Lower lobe of right lung (tissue), 2 donors: ENCODE data around the gene TNFRSF19. TPM values are rescaled to one million over a fixed set of nuclear protein-coding genes. Genes with fewer than 3 reads are reported as not detected.
A peak's percentile ranks its signal among the peaks of the same experiment; 100 is the strongest.

ENCODE experiments used
- ATAC-seq, 2 donors: fragments of 200-7000 bp; cut with Tn5 transposase; one replicate each; pipeline ENCODE4 v1.9.1; 2020 to 2022; ENCODE audit warnings: mild to moderate bottlenecking in 2 of 2, moderate library complexity in 2 of 2
- DNase-seq: peaks from one replicate; pipeline ENCODE4 v3.0.0-alpha.2; 2020
- H3K27ac ChIP-seq: fragments of 200-600 bp; one replicate; pipeline ENCODE4 v1.8.0; 2022
- H3K27me3 ChIP-seq: fragments of 200-600 bp; one replicate; pipeline ENCODE4 v1.8.0; 2022; ENCODE audit warnings: low read depth
- H3K36me3 ChIP-seq: fragments of 200-600 bp; one replicate; pipeline ENCODE4 v1.8.0; 2022; ENCODE audit warnings: mild to moderate bottlenecking
- H3K4me1 ChIP-seq: fragments of 200-600 bp; one replicate; pipeline ENCODE4 v1.8.0; 2022
- H3K4me3 ChIP-seq: fragments of 200-600 bp; one replicate; pipeline ENCODE4 v1.8.0; 2022; ENCODE audit warnings: mild to moderate bottlenecking
- H3K9me3 ChIP-seq: fragments of 200-600 bp; one replicate; pipeline ENCODE4 v1.8.0; 2022
- intact Hi-C: fragments of 100-400 bp; cut with DNase I; formaldehyde crosslinking; loops from one replicate; pipeline ENCODE4 v1.11.0; 2022
- total RNA-seq: library from RNA; stranded (reverse); fragmentation: NEBNext Ultra II Directional; extraction: Animal tissue kit (Norgen Biotek cat#: 25700); gene quantifications from one replicate; pipeline ENCODE4 v1.2.1, GENCODE V29; 2021
- TF ChIP-seq, protein P1 (sequence below): fragments of 200-600 bp; IDR thresholded peaks from one replicate; pipeline ENCODE4 v1.8.0; 2022; ENCODE audit warnings: antibody characterized with exemption, mild to moderate bottlenecking
- donor health status: DM: no; HTN: yes; CAD: no; lungs with severe emphysema.

The TNFRSF19 gene
- total RNA-seq, 1 donor from 2014 or later, result 21.1 TPM

DNA sequence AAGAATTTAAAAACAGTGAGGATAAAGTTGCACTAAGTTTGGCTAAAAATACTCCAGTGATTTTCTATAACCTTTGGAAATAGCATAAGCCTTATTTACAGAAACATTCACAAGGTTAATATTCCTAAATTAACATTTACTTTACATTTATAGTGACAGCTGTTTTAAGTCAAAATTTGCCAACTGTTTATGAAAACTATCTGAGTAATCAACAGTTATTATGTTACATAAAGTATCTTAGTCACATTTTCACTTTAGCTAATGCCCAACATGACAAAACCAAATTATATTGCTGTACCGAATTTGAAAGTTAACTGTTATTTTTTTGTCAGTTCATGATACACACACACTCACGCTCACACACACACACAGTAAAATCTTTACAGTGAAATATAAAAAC is 1.2 kb downstream of the TNFRSF19 start:
- H3K27ac ChIP-seq, result peak overlapping the region; percentile 40
- intact Hi-C loops, result no loop called here
- no peaks in the 10 kb centered on the region for H3K9me3 ChIP-seq
- H3K36me3 ChIP-seq, result no peaks in the 10 kb centered on the region
- no peaks in the 10 kb centered on the region for H3K27me3 ChIP-seq
- peak overlapping the region; percentile 41 for H3K4me3 ChIP-seq
- TF ChIP-seq, protein P1, sequence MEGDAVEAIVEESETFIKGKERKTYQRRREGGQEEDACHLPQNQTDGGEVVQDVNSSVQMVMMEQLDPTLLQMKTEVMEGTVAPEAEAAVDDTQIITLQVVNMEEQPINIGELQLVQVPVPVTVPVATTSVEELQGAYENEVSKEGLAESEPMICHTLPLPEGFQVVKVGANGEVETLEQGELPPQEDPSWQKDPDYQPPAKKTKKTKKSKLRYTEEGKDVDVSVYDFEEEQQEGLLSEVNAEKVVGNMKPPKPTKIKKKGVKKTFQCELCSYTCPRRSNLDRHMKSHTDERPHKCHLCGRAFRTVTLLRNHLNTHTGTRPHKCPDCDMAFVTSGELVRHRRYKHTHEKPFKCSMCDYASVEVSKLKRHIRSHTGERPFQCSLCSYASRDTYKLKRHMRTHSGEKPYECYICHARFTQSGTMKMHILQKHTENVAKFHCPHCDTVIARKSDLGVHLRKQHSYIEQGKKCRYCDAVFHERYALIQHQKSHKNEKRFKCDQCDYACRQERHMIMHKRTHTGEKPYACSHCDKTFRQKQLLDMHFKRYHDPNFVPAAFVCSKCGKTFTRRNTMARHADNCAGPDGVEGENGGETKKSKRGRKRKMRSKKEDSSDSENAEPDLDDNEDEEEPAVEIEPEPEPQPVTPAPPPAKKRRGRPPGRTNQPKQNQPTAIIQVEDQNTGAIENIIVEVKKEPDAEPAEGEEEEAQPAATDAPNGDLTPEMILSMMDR, result no peak
- DNase-seq (no peak), ATAC-seq (no peak)
- no peaks in the 10 kb centered on the region for H3K4me1 ChIP-seq

DNA sequence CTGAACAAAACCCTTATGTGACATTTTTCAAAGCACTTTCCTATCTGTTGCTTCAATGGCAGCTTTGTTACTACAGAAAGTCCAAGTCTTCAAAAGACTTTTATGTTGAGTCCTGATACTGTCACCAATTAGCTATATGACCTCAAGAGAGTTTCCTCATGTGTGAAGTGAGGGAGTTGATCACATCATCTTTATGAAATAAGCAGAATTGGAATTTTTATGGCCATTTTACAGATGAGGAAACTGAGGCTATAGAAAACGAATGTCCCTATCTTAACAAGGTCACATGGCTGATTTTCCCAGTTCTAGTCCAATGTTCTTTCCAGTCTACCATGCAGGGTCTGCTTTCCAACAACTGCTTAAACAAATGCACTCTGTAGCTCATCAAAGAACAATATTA is 2.6 kb downstream of the TNFRSF19 start:
- no peak for DNase-seq
- Histone ChIP-seq H3K4me3 (peak overlapping the region; percentile 41), H3K4me1 (no peaks in the 10 kb centered on the region), H3K9me3 (no peaks in the 10 kb centered on the region), H3K27ac (no peak overlapping the region), H3K27me3 (no peaks in the 10 kb centered on the region), H3K36me3 (no peaks in the 10 kb centered on the region)
- intact Hi-C loops, result no loop called here
- TF ChIP-seq, protein P1, result no peak
- ATAC-seq, result no peak

DNA sequence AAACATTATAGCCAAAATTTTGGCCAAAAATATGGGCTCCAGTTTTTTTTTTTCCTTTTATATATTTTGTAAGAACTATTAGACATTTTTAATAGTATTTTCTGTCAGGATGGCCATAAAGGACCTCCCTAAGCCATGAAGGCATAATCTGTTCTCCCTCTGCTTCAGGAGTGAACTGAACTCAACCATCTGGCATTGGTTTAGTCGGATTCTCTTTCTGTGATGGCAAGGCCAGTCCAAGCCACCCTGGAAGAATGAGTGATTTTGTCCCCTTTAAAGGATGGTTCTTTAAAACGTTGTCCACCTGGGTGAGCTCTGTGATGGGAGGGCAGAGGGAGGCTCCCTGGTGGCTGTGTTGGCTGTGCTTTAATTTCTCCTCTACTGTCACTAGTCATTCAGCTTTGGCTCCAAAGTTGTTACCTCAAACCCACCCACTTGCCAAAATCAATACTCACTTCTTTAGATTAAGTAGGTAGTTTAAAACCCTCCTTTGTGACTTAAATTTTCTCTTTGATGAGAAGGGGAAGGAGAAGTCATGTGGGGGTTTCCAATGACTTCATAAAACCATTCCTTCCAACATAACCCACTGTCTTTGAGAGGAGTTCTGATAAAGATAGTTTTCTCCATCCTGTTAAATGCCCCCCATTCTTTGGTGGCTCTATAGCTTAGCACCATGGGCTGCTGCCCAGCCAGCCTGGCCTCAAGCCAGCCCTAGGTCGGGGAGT is 4.4 kb downstream of the TNFRSF19 start:
- Histone ChIP-seq H3K27me3 (no peaks in the 10 kb centered on the region), H3K27ac (no peak overlapping the region), H3K4me1 (peaks cover 5% of the 10 kb centered on the region), H3K4me3 (no peak overlapping the region), H3K9me3 (no peaks in the 10 kb centered on the region), H3K36me3 (no peaks in the 10 kb centered on the region)
- TF ChIP-seq, protein P1, result no peak
- ATAC-seq (no peak), DNase-seq (no peak)
- intact Hi-C loops, result no loop called here

DNA sequence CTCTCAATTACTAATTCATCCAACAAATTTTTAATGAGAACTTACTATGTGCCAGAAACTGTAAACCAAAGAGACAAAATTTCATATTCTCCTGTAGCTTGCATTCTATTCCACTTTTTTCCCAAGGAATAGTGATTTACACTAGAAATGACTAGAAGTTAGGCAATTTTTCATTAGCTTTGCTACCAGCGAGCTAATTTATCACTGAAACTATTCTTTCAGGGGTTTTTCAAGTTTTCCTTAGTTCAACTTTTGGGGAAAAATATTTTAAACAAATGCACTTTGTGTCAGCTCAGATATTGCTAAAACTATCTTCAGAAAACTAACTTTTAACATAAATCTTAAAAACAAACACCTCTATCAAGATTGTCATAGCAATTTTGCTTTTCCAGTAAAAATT is 5.4 kb downstream of the TNFRSF19 start:
- Histone ChIP-seq H3K9me3 (no peaks in the 10 kb centered on the region), H3K4me1 (peaks cover 5% of the 10 kb centered on the region), H3K27ac (no peak overlapping the region), H3K4me3 (no peak overlapping the region), H3K36me3 (no peaks in the 10 kb centered on the region), H3K27me3 (no peaks in the 10 kb centered on the region)
- DNase-seq (no peak), ATAC-seq (no peak)
- intact Hi-C loops, result no loop called here
- TF ChIP-seq, protein P1, result no peak

DNA sequence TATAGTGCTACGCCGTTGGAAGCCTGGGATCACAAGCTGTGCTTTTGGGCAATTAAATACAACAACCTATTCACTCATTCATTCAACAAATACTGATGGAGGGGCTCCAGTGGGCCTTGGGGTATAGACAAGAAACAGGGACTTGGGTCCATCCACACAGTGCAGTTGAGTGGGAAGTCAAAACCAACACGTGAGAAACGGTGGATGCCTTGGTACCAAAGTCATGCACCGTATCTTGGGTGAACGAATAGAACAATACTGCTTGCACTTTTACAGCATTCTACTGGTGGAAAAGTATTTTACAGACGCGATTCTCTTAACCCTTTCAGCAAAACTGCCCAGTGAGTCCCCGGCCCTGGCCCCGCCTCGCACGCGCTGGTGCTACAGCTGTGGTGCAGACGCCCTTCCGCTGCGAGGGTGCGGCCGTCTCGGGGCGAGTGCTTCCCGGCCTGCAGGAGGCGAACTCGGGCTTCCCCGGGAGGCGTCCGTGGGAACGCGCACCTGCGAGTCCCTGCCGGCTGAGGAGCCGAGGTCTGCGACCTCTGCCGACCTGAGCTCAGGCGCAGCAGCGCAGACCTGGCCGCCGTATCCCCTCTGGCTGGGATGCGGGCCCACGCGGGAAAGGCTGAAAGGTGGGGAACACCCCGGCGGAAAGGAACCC is 8.3 kb downstream of the TNFRSF19 start:
- Histone ChIP-seq H3K36me3 (no peaks in the 10 kb centered on the region), H3K27ac (peak overlapping the region; percentile 90), H3K4me1 (peaks cover 5% of the 10 kb centered on the region), H3K27me3 (no peaks in the 10 kb centered on the region), H3K9me3 (no peaks in the 10 kb centered on the region), H3K4me3 (peak overlapping the region; percentile 92)
- ATAC-seq, result peak; percentile 87
- intact Hi-C loops, result no loop called here
- TF ChIP-seq, protein P1, result peak; percentile 71
- peak; percentile 90 for DNase-seq
